ENCODE data around the gene NSMCE1.
"Not testable (repeated sequence)": the region's sequence is repeated elsewhere in the genome, so short reads cannot be mapped to it uniquely, and the experiment has no call there.

NSMCE1 gene

DNA sequence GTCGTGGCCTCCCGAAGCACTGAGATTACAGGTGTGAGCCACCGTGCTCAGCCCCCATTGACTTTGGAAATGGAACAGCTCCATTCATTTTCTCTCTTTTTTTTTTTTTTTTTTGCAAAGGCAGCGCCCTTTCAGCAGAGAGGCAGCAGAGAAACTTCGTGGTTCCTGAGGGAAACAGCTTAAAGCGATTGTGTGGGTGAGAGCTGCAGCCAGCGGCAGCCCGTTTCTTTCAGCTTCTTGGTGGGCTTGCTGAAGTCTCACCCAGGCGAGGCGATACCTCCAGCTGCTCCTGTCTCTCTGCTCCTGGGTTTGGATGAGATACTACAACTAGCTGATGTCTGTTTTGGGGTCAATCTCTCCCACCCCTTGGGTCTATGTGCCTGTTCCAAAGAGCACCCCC is 57.5 kb downstream of the NSMCE1 start:
- DNase-seq: no peak

DNA sequence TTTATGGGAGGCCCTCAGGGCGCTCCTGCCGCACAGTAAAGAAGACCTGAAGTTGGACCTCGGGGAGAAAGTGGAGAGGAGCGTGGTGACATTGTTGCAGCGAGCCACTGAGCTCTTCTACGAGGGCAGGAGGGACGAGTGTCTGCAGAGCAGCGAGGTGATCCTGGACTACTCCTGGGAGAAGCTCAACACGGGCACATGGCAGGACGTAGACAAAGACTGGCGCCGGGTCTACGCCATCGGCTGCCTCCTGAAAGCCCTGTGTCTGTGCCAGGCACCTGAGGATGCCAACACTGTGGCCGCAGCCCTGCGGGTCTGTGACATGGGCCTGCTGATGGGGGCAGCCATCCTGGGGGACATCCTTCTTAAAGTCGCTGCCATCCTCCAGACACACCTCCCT is 58.4 kb downstream of the NSMCE1 start:
- no peak for DNase-seq

DNA sequence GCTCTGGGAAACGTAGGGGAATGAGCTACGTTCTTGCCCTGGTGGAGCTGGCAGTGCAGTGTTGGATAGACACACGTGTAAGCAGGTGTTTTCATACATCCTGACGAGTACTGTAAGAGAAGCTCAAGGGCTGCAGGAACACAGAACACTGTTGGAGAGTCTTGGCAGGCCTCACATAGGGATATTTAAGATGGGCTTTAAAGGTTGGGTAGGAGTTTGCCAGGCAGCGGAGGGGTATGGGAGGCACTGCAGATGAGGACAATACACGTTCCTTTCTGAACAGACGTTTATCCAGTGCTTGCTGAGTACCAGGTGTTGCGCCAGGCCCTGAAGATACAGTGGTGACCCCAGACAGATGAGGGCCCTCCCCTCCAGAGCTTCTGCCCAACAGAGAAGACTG is 59.0 kb downstream of the NSMCE1 start:
- no peak for DNase-seq

DNA sequence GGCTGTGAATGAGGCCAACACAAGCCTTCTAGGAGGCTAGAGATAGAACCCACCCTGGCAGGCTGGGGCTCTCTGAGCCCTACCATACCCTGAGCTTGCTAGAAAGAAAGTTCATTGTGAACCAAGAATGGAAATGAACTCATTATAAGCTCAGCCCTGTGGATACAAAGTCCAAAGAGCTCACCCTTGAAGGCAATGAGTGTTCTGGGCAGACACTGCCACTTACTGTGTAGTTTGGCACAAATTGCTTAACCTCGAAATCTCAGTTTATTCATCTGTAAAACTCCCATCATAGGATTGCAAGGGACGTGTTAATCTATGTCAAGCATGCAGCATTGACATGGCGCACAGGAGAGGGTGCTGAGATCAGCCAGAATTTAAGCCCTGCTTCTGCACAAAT is 59.8 kb downstream of the NSMCE1 start:
- DNase-seq: no peak

DNA sequence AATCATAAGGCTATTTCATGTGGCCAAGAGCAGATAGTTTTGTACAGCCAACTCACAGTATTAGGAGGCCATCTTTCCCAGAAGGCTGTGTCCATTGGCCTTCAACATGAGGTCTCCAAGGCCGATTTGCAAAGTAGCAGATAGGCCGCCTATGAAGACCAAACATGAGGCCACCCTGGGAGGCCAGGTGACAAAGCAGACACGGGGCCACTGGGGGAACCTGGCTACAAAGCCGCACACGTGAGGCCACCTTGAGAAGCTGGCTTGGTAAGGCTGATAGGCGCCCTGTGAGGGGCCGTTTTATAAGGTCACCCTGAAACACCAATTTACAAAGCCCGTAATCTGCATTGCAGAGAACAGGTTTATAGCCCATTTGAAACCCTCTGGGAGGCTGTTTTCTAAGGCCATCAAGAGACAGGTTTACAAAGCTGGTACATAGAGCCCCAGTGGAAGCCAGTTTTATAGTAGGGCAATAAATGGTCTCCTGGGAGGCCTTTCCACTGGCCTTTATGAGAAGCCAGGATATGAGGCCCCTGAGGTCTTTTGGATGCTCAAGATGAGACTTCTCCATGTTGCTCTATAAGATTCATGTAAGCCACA is 60.4 kb downstream of the NSMCE1 start:
- no peak for DNase-seq

DNA sequence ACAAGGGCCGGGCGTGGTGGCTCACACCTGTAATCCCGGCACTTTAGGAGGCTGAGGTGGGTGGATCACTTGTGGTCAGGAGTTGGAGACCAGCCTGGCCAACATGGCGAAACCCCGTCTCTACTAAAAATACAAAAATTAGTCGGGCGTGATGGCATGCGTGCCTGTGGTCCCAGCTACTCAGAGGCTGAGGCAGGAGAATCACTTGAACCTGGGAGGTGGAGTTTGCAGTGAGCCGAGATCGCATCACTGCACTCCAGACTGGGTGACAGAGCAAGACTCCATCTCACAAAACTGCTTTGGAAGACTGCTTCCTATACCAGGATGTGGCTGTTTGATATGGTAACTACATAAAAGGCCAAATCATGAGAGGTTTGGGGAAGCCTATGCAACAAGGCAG is 61.5 kb downstream of the NSMCE1 start:
- not testable (repeated sequence) for DNase-seq

DNA sequence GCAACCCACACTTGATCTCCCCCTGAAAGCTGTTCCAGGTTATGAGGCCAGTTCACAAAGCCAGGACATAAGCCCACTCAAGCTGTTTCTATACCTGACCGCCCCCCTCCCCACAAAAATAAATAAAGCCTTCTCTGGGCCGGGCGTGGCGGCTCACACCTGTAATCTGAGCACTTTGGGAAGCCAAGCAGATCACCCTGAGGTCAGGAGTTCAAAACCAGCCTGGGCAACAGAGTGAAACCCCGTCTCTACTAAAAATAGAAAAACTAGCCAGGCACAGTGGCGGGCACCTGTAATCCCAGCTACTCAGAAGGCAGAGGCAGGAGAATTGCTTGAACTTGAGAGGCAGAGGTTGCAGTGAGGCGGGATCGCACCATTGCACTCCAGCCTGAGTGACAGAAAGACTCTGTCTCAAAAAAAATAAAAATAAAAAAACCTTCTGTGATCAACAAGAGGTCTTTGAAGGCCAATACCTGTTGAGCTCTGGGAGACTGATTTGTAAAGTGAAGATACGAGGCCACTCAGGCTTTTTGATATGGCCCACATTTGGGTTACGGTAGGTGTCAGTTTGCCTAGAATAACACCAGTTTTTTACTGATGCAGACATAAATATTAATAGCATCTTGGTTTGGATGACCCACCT is 63.0 kb downstream of the NSMCE1 start:
- no peak for DNase-seq

DNA sequence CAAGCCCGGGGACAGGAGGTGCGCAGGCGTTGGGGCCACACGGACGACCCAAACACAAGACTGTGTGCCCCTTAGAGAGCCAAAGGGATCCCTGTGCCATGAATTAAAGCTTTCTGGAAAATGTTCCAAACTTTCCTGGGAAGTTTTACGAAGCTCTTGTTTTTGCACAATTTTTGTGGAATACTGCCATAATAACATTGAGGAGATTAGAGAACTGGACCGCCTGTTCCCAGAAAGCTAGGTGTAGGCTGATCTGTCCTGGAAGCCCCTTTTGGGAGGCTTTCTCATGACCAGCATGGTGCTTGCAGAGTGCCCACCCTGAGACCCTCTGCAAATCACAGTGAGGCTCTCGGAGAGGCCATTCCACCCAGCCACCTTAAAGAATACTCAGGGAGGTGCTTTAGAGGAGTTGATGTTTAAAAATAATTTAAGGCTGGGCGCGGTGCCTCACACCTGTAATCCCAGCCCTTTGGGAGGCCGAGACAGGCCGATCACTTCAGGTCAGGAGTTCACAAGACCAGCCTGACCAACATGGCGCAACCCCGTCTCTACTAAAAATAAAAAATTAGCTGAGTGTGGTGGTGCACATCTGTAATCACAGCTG is 64.2 kb downstream of the NSMCE1 start:
- no peak for DNase-seq

DNA sequence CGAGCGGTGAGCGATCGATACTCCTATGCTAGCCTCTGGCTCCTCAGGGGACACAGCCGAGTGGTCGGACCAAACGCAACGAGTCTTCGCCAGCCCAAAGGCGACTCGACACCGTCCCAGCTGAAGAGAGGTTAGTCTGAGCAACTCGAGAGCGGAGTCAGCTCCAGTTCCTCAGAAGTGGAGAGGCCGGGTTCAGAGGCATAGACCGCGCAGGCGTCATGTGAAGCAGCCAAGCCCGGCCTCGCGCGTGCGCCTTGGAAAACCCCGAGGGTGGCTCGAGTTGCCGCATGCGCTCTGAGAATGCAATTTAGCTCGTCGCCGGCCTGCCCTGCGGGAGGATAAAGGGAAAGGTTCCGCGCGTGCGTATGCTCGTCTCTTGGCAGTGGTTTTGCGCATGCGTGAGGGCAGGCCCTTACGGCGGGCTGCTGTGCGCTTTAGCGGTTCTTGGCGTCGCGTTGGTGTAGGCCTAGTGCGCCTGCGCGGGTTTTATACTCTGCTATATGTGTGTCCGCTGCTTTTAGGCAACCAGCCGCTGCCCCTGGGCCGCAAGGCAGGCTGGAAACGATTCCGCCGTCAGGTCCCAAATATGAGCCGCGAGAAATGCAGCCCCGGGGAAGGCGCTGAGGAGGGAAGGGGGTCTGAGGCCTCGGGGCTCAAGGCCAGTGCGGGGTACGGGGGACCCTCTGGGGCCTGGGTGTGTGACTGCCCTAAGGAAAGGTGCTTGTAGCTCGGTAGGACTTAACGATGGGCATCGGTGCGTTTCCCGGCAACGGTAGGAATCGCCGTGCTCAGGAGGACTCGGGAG is 64.9 kb downstream of the NSMCE1 start, which contains the start of gene KDM8:
KDM8 (plus strand) TSS at position 20 of the 805 bp plus-strand sequence. CDS start 6,598 bp downstream, outside the sequence.
- peak; percentile 99 to 100 for DNase-seq

DNA sequence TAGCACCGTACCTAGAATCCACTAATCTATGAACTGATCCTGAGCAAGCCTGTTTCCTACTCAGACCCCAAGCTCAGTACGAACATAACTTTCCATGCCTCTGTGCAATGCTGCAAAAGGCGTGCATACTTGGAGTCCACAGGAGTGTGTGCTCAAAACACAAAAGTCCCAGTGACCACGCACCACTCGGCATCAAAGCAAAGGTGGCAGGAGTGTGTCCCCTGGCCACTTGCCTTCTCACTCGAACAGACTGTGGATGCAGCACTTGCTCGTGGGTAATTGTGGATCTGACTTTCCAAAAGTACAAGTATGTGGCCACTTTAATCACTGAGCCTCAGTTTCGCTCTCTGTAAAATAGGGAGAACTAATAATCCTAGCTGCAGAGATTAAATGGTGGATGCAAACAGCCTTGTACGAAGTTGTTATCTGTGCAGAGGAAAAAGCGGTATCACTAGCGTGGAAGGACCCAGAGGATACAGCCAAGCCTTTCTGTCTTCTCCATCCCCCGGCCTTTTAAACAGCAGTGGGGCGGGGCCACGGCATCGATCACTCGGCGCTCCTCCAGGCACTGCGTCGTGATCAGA is 65.6 kb downstream of the NSMCE1 start:
- peak; percentile 94 to 95 for DNase-seq

DNA sequence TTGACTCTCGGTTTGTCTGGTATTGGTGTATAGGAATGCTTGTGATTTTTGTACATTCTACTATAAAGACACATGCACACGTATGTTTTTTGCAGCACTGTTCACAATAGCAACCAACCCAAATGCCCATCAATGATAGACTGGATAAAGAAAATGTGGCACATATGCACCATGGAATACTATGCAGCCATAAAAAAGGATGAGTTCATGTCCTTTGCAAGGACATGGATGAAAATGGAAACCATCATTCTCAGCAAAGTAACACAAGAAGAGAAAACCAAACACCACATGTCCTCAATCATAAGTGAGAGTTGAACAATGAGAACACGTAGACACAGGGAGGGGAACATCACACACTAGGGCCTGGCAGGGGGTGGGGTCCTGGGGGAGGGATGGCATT is 67.7 kb downstream of the NSMCE1 start:
- not testable (repeated sequence) for DNase-seq

DNA sequence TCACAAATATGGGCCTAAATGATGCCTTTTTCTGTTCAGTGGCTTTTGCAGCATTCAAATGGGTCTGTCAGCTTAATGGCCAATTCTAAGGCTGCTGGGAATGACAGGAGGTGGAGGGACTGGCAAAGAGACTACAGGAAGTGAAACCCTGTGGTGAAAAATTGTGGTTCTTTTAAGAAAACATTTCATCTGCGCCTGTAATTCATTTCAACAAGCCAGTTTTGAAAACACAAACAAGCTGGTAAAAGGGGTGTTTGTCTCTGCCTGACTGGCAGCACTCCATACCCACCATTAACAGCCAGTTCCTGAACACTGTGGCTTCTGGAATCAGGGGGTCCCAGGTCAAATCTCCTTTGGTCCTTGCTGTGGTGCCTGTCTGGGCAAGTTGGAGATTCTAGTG is 68.8 kb downstream of the NSMCE1 start:
- no peak for DNase-seq

DNA sequence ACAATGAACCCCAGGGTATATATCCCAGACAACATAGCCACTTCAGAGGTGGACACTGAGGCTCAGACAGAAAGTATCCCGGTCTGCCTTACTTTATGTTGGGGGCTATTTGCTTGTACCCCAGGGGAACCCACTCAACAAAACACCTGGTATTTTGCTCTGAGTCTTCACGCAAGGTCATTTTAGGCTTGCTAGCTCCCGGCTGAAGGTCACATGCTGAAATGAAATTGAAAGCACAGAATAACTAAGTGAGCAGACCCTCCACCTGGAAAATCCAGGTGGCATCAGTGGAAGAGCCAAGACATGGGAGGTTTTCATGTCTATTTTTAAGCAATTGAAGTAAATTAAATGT is 69.4 kb downstream of the NSMCE1 start:
- no peak for DNase-seq

DNA sequence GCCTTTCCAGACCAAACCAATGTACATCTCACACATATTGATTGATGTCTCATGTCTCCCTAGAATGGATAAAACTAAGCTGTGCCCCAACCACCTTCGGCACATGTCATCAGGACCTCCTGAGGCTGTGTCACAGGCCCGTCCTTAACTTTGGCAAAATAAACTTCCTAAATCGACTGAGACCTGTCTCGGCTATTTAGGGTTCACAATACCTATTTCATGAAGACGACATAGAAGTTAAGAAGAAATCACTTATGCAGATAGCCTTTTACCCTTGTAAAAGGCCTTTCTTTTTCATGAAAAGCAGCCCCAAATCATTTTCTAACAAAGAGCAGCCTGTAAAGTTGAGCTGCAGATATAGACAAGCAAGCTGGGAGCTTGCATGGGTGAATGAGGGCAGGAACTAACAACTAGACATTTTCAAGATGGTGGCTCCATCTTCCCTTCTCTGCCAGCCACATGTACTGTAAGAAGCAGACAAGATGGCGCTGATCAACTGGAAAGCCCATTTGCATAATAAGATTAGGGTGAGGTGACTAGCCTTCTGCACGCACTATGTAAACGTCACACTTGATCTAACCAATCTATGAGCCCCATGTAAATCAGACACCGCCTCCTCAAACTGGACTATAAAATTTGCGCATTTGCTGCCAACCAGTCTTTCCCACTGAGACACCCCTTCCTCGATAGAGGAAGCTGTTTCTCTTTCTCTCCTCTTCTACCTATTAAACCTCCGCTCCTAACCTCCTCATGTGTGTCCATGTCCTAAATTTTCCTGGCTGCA is 69.9 kb downstream of the NSMCE1 start:
- DNase-seq: no peak

DNA sequence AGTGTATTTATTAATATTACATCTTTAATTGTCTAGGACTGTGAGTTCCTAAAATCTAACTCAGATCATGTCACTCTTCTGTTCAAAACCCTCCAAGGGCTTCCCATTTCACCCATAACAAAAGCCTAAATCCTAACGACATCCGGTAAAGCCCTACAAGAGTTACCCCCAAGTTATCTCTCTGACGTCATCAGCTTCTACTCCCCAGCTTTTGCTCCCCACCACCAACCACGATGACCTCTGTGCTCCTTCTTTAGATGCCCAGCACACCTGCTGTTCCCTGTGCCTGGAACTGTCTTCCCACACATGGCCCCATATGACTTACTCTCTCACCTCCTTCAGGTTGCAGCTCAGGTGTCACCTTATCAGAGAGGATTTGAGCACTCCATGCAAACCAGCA is 71.6 kb downstream of the NSMCE1 start:
- DNase-seq: no peak

DNA sequence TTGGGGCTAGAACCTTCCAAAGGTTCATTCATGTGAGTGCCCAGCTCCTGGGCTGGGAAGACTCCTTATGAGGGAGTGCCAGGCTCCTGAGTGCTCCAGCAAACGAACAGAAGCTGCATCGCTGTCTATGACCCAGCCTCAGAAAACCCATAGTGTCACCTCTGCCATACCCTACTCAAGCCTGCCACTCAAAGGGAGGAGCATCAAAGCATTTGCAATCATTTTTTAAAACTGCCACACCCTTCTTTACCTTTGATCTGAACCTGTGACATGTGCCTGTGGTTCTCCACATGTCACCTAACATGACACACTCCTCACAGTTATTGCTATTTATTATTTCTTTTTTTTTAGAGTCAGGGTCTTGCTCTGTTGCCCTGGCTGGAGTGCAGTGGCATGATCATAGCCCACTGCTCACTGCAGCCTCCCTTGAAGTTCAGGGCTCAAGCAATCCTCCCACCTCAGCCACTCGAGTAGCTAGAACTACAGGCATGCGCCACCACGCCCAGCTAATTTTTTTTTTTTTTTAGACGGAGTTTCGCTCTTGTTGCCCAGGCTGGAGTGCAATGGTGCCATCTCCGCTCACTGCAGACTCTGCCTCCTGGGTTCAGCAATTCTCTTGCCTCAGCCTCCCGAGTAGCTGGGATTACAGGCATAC is 72.5 kb downstream of the NSMCE1 start:
- no peak for DNase-seq

DNA sequence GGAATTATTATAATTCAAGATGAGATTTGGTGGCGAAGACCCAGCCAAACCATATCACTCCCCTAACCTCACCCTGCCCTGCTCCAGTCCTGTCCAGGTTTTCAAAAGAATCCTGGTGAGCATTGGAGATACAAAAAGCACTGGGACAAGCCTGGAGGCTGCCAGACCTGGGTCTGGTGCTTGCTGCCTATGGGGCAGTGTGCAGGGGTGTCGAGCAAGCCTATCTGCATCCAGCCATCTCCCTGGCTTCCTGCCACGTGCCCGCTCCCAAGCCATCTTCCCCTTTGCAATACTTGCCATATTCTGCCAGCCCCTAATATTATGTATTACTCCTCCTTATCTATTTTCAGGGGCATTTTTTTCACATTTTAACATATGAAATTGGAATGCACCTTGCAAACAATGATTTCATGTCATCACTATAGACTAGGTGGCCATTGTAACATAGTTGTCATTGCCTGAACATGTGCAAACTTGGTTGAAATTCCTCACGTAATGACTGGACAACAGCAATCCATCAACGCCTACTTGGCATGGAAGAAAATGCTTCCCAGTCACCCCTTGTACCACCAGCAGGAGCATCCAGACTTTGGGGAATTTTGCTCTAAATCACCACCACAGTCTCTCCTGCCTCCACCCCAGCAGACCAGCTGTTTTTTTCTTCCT is 73.4 kb downstream of the NSMCE1 start:
- DNase-seq: no peak

DNA sequence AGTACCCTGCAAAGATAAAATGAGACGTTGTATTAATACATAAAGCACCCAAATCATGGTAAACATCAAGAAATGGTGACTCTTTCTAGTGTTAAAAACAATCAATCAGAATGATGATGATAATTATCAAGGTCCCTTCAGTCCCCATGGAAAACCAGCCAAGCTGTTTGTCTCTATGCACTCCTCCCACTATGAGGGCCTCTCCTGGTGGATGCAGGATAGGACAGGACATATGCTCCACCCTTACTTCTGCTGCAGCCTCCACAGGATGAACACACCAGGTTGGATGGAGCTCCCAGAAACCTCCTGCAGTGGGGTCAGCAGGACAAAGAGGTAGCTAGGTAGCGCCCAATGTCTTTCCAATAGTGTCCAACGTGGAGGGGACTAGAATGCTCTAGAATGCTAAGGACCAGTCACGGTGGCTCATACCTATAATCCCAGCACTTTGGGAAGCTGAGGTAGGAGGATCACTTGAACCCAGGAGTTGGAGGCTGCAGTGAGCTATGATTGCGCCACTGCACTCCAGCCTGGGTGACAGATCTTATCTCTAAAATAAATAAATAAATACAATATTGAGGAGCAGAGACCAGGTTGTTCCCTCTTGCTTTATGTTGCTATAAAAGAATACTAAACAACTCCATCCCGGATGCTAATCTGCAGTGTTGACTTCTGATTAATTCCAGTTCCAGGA is 75.1 kb downstream of the NSMCE1 start:
- DNase-seq: no peak

DNA sequence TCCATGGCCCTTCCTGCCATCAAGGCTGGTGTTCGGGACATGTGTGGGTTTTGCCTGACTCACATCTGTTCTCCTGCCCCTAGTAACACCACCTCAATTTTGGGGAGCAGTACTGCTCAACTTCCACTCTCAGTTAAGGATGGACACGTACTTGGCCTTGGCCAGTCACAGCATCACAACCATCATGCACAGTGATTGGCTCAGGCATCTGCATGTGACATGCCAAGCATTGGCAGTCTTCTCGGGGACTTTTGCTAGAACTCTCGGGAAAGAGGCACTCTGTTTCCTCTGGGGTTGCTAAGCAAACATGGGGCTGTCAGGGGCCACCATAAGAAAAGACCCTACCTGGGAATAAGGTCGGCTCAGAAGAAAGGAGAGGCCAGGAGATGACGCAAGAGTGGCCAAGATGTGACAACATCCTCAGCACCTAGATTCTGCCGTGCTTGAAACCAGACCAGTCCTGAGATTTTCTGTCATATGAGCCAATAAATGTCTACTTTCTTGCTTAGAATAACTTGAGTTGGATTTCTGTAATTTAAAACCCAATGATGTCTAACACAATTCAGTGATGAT is 77.1 kb downstream of the NSMCE1 start:
- DNase-seq: no peak

DNA sequence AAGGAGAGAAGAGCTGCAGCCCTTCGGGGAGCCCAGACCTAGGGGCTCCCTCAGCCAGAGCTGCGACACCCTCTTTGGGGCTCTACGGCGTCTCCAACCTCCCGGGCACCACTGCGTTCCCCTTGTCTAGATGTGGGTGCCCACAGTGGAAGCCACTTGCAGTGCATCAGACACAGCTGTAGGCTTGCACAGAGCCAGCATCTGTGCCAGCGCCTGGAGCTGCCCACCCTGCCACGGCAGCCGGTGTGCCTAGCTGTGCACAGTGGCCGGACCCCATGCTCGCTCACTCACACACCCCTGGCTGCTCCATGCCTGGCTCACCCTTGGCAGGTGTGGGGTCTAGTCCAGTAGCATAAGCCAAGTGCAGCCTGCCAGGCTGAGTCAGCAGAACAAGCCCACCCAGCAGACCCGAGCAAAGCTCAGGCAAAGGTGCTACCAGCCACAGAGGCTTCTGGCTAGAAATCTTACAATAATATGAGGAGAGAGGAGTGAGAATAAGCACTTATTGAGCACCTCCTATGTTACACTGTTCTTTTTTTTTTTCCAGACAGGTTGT is 78.2 kb downstream of the NSMCE1 start:
- no peak for DNase-seq
